Measurements from ENCODE around the gene NSD1. TPM values are rescaled to one million over a fixed set of nuclear protein-coding genes. Genes with fewer than 3 reads are reported as not detected.

The NSD1 gene
- 15.6 to 25.6 TPM (median 22.5 TPM) in 5 replicates for total RNA-seq (2022; extraction: Qiagen RNA extraction)

GRCh38 chr5:177133096-177133852, at the start of gene NSD1:
NSD1 (plus strand) TSS chr5:177133773; CDS start chr5:177135104, 1,331 bp downstream.

GRCh38 chr5:177086654-177087397, 46.7 kb upstream of the NSD1 start, which contains the start of gene FGFR4:
FGFR4 (plus strand) TSS chr5:177086915; CDS start chr5:177089603, 2,688 bp downstream.

GRCh38 chr5:177303121-177303924, 169.8 kb downstream of the NSD1 start, which contains the start of the genes PRELID1 and RAB24:
PRELID1 (plus strand) TSS chr5:177303799; CDS start chr5:177303986, 187 bp downstream.
RAB24 (minus strand) TSS chr5:177303719; CDS start chr5:177303288, 431 bp downstream.

GRCh38 chr5:177311723-177312648, 178.4 kb downstream of the NSD1 start, which contains the start of gene MXD3:
MXD3 (minus strand) TSS chr5:177311898; CDS start chr5:177311830, 68 bp downstream.

Other genes with a start within 250 kb of the NSD1 start
- gene HK3, start 234.4 kb upstream of the NSD1 start, total RNA-seq (2022; extraction: Qiagen RNA extraction): 0.02 to 0.05 TPM (median 0.03 TPM) in 3 of 5 replicates, not detected in the others
- gene UIMC1, start 127.0 kb upstream of the NSD1 start, total RNA-seq (2022; extraction: Qiagen RNA extraction): 40.3 to 45.3 TPM (median 42.7 TPM) in 5 replicates
- gene ZNF346, start 111.1 kb upstream of the NSD1 start, total RNA-seq (2022; extraction: Qiagen RNA extraction): 8.2 to 10.7 TPM (median 9.8 TPM) in 5 replicates
- 15.0 to 23.3 TPM (median 22.0 TPM) in 5 replicates for gene FGFR4, start 46.9 kb upstream of the NSD1 start, total RNA-seq (2022; extraction: Qiagen RNA extraction)
- gene RAB24, start 169.9 kb downstream of the NSD1 start, total RNA-seq (2022; extraction: Qiagen RNA extraction): 17.7 to 25.7 TPM (median 23.5 TPM) in 5 replicates
- 272 to 376 TPM (median 337 TPM) in 5 replicates for gene PRELID1, start 170.0 kb downstream of the NSD1 start, total RNA-seq (2022; extraction: Qiagen RNA extraction)
- gene MXD3, start 178.1 kb downstream of the NSD1 start, total RNA-seq (2022; extraction: Qiagen RNA extraction): 10.4 to 18.0 TPM (median 15.6 TPM) in 5 replicates
- 200 to 231 TPM (median 213 TPM) in 5 replicates for gene LMAN2, start 217.9 kb downstream of the NSD1 start, total RNA-seq (2022; extraction: Qiagen RNA extraction)
- 4.1 to 6.2 TPM (median 4.7 TPM) in 5 replicates for gene RGS14, start 224.2 kb downstream of the NSD1 start, total RNA-seq (2022; extraction: Qiagen RNA extraction)